GM11168 (cell line): ENCODE results near the gene PCBP3.
"Not testable (repeated sequence)": the region's sequence is repeated elsewhere in the genome, so short reads cannot be mapped to it uniquely, and the experiment has no call there.

Experiments used
- in situ Hi-C: fragments of 300-500 bp; cut with MboI; formaldehyde crosslinking; loops from one replicate; pipeline ENCODE4 v1.12.0; 2022; ENCODE audit warnings: low sequenced_read_pairs; ENCODE audit not compliant: unreplicated experiment

PCBP3 gene

DNA sequence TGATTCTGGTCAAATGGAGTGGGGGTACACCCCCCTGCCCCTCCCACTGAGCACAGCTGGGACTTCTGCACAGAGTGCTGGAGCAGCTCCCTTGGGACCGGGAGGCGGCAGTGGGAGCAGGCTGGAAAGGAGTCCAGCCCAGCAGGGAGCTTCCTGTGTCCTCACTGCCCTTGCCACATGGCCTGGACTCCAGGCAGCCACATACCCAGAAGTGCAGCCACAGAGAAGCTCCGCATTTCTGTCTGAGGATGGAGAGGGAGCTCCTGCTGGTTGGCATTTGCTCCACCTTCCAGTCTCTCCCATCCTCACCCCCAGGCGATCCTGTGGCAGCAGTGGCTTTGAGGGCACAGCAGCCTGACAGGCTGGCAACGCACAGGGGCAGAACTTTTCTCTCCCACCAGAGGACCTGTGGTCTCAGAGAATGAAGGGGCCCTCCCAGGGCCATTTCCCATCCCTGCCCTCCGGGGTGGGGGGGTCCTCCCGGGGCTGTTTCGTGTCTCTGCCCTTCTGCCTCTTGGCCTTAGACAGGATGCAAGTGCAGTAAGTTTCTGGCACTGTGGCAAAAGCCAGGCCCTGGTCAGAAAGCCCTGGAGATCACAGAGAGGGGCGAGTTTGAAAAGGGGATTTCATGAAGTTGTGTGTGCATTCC lies 234.4 kb downstream of the PCBP3 start:
- in situ Hi-C loops: no loop called here

DNA sequence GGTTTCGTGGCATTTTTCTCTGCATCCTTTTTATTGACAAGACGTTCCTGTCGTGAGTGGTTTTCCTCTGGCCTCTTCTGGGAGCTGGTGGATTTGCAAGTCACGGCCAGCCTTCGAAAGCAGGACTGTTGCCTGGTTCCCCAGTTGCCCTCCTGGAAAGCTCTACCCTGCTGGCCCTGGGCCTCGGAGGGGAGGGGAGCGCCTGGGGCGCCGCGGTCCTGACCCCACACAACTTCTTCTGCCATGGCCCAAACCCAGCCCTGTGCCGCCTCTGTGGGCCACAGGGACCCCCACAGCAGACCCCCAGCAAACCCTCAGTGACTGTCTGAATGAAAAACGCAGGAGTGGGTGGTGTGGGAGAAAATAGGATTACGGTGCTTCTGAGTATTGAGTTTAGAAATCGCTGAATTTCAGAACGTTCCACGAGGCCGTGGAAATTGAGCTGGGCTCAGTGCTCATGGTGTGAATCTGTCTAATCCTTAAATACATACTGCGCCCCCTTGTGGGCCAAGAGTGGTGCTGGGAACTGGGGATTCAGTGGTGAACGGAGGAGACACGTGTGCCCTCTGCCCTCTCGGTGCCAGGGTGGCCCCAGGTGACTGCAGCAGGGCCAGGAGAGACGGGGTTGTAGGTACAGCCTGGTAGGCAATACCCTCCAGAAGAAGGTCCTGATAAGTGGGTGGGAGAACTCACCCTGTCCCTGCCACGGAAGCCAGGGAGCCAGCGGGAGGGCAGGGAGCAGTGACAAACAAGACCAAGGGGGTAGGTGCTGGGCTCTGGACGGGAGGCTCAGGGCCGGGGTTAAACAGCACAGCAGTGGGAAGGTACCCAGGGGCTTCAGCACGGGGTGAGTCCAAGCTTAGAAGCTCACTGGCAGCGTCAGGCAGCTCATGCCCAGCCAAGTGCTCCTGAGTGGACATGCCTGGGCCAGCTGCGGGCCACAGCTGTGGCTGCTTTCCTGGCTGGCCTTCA lies 236.9 kb downstream of the PCBP3 start:
- in situ Hi-C loops: no loop called here

DNA sequence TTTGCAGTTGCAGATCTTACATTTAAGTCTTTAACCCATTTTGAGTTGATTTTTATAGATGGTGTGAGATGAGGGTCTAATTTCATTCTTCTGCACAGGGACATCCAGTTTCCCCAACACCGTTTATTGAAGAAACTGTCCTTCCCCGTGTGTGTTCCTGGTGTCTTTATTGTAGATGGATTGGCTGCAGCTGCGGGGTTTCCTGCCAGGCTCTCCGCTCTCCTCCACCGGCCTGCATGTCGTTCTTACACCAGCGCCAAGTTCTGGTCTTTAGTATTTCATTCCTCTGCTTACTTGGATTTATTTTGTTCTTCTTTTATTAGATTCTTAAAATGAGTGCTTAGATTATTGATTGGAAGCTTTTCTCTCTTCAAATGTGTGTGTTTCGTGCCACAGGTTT lies 239.1 kb downstream of the PCBP3 start:
- in situ Hi-C loops: no loop called here

DNA sequence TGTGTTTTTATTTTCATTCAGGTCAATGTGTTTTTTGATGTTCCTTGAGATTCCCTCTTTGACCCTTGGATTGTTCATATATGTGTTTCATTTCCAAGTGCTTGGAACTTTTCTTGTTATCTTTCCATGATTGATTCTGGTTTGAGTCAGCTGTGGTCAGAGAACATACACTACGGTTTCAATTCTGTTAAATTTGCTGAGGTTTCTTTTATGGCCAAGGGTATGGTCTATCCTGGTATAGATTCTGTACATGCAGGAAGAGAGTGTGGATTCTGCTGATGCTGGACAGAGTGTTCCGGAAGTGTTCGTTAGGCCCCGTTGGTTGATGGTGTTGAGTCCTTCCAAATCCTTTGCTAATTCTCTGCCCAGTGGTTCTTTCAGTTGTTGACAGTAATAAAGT lies 239.6 kb downstream of the PCBP3 start:
- in situ Hi-C loops: no loop called here

DNA sequence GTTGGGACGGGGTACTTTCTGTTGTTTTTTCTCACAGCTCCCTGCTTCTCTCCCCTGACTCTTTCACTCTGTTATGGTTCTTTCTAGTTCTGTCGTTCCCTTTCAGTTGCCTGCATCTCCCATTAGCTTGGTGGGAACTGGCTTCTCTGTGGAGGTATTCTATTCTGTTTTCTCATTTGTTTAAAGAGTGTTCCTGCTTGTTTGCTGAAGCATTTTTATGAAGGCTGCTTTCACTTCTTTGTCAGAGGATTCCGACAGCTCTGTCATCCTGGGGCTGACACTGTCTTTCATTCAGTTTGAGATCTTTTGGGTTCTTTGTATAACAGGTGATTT lies 242.0 kb downstream of the PCBP3 start:
- in situ Hi-C loops: no loop called here

DNA sequence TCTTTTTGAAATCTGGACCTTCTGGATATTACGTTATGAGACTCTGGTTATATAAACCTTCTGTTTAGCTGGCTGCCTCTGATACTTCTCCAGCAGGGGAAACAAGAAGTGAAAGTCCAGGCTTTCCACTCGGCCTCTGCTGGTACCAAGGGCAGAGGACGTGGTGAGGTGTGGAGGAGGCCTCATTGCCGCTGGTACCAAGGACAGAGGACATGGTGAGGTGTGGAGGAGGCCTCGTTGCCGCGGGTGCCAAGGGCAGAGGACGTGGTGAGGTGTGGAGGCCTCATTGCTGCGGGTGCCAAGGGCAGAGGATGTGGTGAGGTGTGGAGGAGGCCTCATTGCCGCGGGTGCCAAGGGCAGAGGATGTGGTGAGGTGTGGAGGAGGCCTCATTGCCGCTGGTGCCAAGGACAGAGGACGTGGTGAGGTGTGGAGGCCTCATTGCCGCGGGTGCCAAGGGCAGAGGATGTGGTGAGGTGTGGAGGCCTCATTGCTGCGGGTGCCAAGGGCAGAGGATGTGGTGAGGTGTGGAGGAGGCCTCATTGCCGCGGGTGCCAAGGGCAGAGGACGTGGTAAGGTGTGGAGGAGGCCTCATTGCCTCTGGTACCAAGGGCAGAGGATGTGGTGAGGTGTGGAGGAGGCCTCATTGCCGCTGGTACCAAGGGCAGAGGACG lies 242.5 kb downstream of the PCBP3 start:
- in situ Hi-C loops: not testable (repeated sequence)

DNA sequence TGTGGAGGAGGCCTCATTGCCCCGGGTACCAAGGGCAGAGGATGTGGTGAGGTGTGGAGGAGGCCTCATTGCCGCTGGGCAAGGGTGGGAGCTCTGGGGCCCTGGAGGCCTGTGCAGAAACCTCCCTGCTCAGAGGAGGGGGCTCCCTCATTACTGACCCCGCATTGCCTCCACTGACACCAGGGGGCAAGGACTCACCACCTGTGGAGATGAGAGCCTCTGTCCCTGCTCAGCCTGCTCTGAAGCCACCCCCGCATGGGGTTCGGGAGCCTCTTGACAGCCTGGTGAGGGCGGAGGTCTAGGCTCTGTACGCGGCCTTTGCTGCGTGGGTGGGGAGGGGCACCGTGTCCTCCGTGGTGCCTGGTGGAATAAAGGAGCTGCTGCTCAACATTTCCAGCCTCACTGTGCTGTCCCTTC lies 243.1 kb downstream of the PCBP3 start:
- in situ Hi-C loops: no loop called here

DNA sequence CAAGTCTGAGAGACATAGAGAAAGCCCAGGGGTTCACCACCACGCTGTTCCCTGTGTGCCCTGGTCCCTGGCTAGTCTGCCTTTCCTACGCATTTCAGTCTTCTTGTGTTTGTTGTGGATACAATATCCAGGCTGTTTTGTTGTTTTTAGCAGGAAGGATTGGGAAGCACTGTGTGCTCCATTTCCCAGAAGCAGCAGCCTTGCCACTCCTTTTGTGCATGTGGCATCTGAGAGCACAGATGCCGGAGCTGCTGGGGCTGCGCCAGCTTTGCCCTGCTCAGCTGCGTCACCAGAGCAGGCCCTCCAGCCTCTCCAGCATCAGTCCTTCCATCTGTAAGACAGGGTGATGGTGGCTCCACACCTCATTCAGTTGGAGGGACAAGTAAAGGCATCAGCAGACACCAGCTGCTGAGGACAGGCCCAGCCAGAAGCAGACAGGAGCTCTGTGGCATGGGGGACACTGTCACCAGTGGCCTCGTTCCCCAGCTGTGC lies 243.6 kb downstream of the PCBP3 start:
- in situ Hi-C loops: no loop called here

DNA sequence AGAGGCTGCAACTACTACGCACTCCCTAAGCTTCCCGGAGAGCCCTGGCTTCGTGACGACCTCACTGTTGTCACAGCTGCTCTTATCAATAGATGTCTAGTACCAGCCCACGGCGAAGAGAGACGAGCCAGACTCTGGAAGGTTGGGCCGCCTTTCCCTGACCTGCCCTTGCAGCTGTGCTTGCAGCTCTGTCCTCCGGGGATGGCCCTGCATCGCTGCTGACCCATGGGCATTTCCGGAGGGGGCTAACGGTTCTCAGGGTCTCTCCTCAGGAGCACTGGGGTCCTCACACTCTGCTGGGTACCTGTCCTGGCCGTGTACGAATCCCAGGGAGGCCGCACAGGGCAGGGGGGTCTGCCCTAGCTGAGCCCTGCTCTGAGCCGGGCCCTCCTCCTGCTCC lies 244.3 kb downstream of the PCBP3 start:
- in situ Hi-C loops: no loop called here

DNA sequence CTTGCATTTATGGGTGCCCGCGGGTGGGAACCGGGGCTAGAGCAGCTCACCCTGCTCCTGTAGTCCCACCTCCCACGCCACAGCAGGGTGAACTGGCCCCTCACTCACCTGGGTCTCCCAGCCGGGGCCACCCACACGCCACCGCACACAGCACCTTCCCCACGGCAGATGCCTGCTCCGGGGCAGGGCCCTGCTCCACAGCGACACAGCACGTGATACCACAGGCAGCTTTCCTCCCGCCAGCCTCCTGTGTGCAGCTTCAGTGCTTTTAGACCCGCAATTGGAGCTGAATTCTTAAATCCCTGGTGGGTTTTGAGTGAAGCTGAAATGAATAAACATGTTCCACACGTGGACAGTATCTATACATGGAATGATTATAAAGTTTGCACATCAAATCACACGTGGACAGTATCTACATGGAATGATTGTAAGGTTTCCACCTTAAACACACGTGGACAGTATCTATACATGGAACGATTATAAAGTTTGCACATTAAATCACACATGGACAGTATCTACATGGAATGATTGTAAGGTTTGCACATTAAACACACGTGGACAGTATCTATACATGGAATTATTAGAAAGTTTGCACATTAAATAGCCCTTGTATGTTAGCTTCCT lies 245.0 kb downstream of the PCBP3 start:
- in situ Hi-C loops: no loop called here

DNA sequence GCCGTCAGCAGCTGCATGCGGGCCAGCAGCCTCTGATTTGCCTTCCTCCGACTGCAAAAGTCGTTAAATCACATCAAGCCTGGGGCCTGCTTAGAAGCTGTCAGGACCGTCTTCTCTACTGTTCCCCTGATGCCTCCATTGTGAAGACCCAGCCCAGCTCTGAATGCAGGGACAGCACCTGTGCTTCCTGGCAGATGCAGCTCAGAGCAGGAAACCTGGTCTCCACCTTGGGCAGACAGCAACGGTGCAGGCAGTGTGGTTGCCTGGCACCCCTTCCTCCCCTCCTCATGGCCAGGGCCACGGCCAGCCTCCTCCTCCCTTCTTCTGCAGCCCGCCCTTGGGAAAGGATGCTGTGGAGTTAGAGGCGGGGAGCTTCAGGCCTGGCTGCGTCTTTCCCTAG lies 245.7 kb downstream of the PCBP3 start:
- in situ Hi-C loops: no loop called here

DNA sequence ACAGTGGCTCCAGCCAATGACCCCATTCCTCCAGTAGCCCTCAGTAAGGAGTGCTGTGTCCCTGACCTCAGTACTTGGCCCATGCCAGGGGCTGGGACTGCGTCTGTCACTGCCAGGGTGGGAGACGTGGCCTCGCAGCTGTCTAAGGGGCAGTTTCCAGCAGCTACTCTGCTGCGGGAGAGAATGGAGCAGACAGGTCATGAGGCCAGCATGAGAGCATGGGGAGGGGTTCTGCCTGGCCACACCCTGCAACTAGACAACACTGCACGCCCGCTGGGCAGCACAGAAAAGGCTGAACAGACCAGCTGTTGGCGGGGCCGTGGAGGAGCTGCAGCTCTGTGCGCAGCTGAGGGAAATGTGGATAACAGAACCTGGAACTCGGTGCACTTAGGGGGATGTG lies 246.4 kb downstream of the PCBP3 start:
- in situ Hi-C loops: no loop called here

DNA sequence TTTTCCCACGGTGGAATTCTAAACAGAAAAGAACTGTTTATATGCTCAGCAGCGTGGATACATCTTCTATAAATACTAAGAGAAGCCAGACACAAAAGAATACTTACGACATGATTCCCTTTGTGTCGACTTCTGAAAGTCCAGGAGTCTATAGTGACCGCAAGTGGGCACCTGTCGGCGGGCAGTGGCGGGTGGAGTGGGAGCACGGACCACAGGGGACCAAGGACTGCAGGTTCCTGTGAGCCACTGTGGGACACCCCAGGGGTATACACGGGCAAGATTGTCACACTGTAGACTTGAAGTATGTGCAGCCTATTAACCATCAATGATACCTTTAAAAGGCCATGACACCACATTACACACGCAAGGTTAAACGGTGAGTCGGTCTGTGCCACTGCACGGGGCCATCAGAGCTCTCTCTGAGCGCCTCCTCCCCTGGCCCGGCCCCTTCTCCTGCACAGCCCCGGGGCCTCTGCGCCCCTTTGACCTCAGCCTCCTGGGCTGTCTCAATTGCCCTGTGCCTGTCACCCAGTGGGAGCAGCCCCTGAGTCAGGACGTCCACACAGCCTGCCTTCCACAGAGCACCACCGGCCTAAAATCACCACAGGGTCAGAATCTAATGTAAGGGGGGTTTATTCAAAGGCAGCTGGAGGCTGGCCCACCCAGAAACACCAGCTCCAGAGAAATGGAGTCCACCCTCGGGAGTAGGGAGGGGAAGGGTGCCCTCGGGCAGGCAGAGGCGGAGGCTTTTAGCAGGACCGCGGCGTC lies 248.0 kb downstream of the PCBP3 start:
- in situ Hi-C loops: no loop called here

DNA sequence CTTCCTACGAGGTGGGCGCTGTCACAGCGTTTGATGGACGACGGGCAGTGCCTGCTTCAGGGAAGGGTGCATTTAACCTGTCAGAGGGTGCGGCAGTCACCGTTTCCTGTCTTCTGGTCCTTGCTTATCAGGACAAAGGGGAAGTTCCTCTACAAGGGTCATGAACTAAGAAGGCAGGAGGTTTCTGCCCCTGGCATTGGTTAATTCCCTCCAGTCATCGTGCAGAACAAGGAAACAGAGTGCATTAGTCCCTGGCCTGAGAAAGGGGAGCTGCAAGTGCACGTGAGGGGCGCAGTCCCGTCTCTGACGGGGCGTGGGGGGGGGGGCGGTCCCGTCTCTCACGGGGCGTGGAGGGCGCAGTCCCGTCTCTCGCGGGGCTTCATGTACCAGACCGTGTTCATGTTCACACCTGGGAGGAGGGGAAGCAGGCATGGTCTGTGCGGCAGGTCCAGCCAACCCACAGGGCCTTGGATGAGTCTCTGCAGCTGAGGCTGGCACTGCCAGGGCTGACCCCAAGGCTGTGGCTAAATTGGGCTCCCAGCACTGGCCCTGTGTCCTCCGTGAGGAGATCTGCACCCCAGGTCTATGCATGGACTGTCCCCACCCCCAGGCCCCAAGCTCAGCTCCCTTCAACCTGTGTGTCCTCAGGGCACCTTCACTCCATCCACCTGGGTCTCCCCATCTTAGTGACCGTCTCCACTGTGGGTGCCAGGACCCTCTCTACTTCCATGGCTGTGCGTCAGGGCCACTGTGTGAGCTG lies 248.8 kb downstream of the PCBP3 start:
- in situ Hi-C loops: no loop called here

DNA sequence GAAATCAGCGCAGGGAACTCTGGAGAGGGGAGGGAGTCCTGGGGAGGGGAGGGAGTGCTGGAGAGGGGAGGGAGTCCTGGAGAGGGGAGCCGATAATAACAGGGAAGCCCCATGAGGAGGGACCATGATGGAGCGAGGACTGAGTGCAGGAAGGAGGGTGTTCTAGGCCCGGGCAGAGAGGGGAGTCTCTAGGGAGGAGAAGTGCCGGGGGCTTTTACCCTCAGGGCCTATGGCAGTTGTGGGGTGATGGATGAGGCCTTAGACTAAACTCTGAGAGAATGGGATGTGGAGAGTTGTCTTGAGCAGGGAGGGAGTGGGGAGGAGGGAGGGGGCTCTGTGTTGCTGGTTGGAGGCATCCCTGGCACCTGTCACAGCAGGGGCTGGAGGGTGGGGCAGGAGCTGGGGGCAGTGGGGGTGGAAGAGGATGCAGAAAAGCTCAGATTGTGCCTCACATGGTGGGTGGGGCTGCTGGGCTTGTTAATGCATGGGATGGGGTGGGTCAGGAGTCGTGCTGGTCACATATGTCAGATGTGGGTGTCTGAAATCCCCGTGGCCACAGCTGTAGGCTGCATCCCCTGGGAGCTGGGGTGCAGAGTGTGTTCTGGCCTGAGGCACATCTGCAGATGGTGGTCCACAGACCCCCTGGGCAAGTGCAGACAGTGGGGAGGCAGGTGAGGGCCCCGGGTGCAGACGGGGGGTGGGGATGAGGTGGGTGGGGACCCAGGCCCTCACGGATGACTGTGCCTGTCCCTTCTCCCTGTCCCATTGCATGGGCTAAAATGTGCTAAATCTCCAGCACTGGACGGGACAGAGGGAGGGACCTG lies 249.6 kb downstream of the PCBP3 start:
- in situ Hi-C loops: no loop called here

DNA sequence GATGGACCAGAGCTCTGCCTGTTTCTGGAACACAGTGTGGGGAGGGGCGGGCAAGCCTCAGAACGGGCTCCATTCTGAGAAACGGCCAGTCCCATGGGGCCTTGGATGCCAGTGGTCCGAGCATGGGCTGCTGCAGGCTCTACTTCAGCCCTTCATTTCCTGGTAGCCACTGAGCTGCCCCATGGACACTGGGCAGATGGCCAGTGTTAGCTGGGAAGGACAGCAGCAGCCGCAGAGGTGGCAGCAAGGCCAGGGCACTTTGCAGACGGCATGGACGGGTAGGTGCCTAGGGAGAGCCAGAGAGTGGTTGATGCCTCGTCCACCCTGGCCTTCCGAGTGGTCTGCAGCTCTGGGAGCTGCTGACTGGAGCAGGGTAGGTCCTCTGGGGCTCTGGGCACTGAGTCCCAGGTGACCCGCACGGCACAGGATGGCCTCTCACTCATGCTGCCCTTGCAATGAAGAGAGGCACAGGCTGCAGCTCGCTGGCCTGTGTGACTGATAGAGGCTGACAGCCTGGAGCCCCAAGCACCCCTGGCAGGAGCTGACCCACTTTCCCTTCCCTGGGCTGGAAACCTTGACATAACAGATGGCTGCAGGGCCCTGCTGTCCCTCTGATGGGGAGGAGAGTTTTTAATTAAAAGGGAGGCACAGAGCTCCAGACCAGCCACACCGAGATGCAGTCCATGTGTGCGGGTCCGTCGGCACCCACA lies 250.4 kb downstream of the PCBP3 start:
- in situ Hi-C loops: no loop called here

DNA sequence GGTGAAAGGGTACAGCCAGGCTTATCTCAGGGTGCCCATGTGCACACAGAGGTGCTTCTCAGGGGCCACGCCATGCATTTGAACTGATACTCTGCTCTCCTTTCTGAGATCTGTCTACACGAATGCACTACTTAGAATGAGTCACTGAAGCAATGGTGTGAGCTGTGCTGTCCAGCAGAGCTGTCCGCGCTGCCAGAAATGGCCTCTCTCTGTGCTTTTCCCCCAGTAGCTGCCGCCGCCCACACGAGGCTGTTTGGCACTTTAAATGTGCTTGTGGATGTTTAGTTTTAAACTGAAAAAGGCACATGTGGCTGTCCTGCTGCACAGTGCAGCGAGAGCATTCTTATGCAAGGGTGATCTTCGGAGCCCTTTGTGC lies 250.9 kb downstream of the PCBP3 start:
- in situ Hi-C loops: no loop called here
